Neural progenitor cell (in vitro differentiated cells): Measurements from ENCODE around the gene SMIM10. TPM values are rescaled to one million over a fixed set of nuclear protein-coding genes. Genes with fewer than 3 reads are reported as not detected.
A peak's percentile ranks its signal among the peaks of the same experiment; 100 is the strongest.

Experiments
- DNase-seq: peaks from one replicate; pipeline ENCODE4 v3.0.0-alpha.2; 2016; ENCODE audit warnings: low spot score
- H2AFZ ChIP-seq: fragments of 200-600 bp; sonication (generic); replicated peaks from 2 replicates; pipeline ENCODE4 v1.6.1; 2016; ENCODE audit warnings: antibody characterized with exemption
- H3F3A ChIP-seq: fragments of 200-600 bp; sonication (generic); 2 replicates; pipeline ENCODE4 v1.6.1; 2016; ENCODE audit warnings: antibody characterized with exemption, low read depth
- H3K27ac ChIP-seq: fragments of 200-600 bp; sonication (generic); 2 replicates; pipeline ENCODE4 v1.5.1; 2016; ENCODE audit warnings: mild to moderate bottlenecking
- H3K27me3 ChIP-seq: fragments of 200-600 bp; sonication (generic); 2 replicates; pipeline ENCODE4 v1.6.1; 2016; ENCODE audit warnings: mild to moderate bottlenecking, moderate library complexity
- H3K36me3 ChIP-seq: fragments of 200-600 bp; sonication (generic); 2 replicates; pipeline ENCODE4 v1.5.1; 2016
- H3K4me1 ChIP-seq: fragments of 200-600 bp; sonication (generic); 2 replicates; pipeline ENCODE4 v1.6.1; 2016; ENCODE audit warnings: mixed run types
- H3K4me2 ChIP-seq: fragments of 200-600 bp; sonication (generic); 2 replicates; pipeline ENCODE4 v1.6.1; 2016
- H3K4me3 ChIP-seq: fragments of 200-600 bp; sonication (generic); 2 replicates; pipeline ENCODE4 v1.5.1; 2016
- H3K79me2 ChIP-seq: fragments of 200-600 bp; sonication (generic); 2 replicates; pipeline ENCODE4 v1.6.1; 2016; ENCODE audit warnings: low read depth
- H3K9ac ChIP-seq: fragments of 200-600 bp; sonication (generic); 2 replicates; pipeline ENCODE4 v1.6.1; 2016
- H3K9me3 ChIP-seq: fragments of 200-600 bp; sonication (generic); 2 replicates; pipeline ENCODE4 v1.5.1; 2016; ENCODE audit warnings: low read depth
- H4K20me1 ChIP-seq: fragments of 200-600 bp; sonication (generic); 2 replicates; pipeline ENCODE4 v1.6.1; 2016; ENCODE audit warnings: low read depth
- H3K27ac Mint-ChIP-seq: 3 replicates; pipeline ENCODE4 v1.8.0; 2021; ENCODE audit warnings: mixed read lengths
- H3K27me3 Mint-ChIP-seq: 2 replicates; pipeline ENCODE4 v1.8.0; 2022; ENCODE audit warnings: low read depth, mild to moderate bottlenecking, inconsistent platforms, moderate library complexity, mixed read lengths; ENCODE audit not compliant: insufficient read depth
- H3K36me3 Mint-ChIP-seq: 3 replicates; pipeline ENCODE4 v1.8.0; 2021; ENCODE audit warnings: mixed read lengths
- H3K4me1 Mint-ChIP-seq: 3 replicates; pipeline ENCODE4 v1.8.0; 2021; ENCODE audit warnings: mixed read lengths
- H3K4me3 Mint-ChIP-seq: 3 replicates; pipeline ENCODE4 v1.8.0; 2021; ENCODE audit warnings: mild to moderate bottlenecking, moderate library complexity, mixed read lengths
- H3K9me3 Mint-ChIP-seq: 3 replicates; pipeline ENCODE4 v1.8.0; 2020; ENCODE audit warnings: mixed read lengths
- CTCF ChIP-seq: fragments of 200-600 bp; sonication (generic); IDR thresholded peaks from 2 replicates; pipeline ENCODE4 v1.5.1; 2017; ENCODE audit warnings: antibody characterized with exemption, mild to moderate bottlenecking
- EZH2 ChIP-seq: fragments of 200-600 bp; sonication (generic); IDR thresholded peaks from 2 replicates; pipeline ENCODE4 v1.6.1; 2017; ENCODE audit warnings: antibody characterized with exemption, mild to moderate bottlenecking, moderate library complexity
- EZH2phosphoT487 ChIP-seq: fragments of 200-600 bp; sonication (generic); IDR thresholded peaks from 2 replicates; pipeline ENCODE4 v1.6.1; 2017; ENCODE audit warnings: antibody characterized with exemption
- total RNA-seq: library from RNA; depleted of rRNA; stranded (reverse); fragments of >200 nt; gene quantifications from 2 replicates; pipeline ENCODE4 v1.2.3, GENCODE V29; 2015; ENCODE audit warnings: low replicate concordance

The SMIM10 gene
- total RNA-seq, 1 donor from 2014 or later, result not detected

GRCh38 chrX:134998246-134998645 lies 7.5 kb downstream of the SMIM10 start:
- H2AFZ ChIP-seq, result no peak overlapping the region
- H3K4me1 Mint-ChIP-seq, result peaks cover 3% of the 10 kb centered on the region
- no peak overlapping the region for H3K27ac ChIP-seq
- no peaks in the 10 kb centered on the region for H4K20me1 ChIP-seq
- H3K36me3 Mint-ChIP-seq, result no peaks in the 10 kb centered on the region
- H3F3A ChIP-seq, result no peaks in the 10 kb centered on the region
- DNase-seq, result no peak
- peaks cover 3% of the 10 kb centered on the region for H3K27me3 Mint-ChIP-seq
- no peak overlapping the region for H3K27ac Mint-ChIP-seq
- TF ChIP-seq EZH2phosphoT487, result no peak
- no peak for TF ChIP-seq CTCF
- TF ChIP-seq EZH2, result no peak
- H3K4me2 ChIP-seq, result no peak overlapping the region
- no peak overlapping the region for H3K9ac ChIP-seq
- H3K4me3 ChIP-seq, result no peak overlapping the region
- H3K4me1 ChIP-seq, result no peaks in the 10 kb centered on the region
- H3K27me3 ChIP-seq, result no peaks in the 10 kb centered on the region
- H3K9me3 Mint-ChIP-seq, result no peaks in the 10 kb centered on the region
- no peaks in the 10 kb centered on the region for H3K9me3 ChIP-seq
- H3K79me2 ChIP-seq, result no peaks in the 10 kb centered on the region
- no peak overlapping the region for H3K4me3 Mint-ChIP-seq
- no peaks in the 10 kb centered on the region for H3K36me3 ChIP-seq

GRCh38 chrX:134999469-134999868 lies 8.7 kb downstream of the SMIM10 start:
- H3K4me3 Mint-ChIP-seq, result no peak overlapping the region
- no peaks in the 10 kb centered on the region for H3K9me3 Mint-ChIP-seq
- H3K9ac ChIP-seq, result no peak overlapping the region
- no peak overlapping the region for H3K4me3 ChIP-seq
- H3K36me3 Mint-ChIP-seq, result no peaks in the 10 kb centered on the region
- H3K36me3 ChIP-seq, result no peaks in the 10 kb centered on the region
- H3K27ac Mint-ChIP-seq, result no peak overlapping the region
- H3K27me3 Mint-ChIP-seq, result peaks cover 6% of the 10 kb centered on the region
- H3K79me2 ChIP-seq, result no peaks in the 10 kb centered on the region
- no peak overlapping the region for H3K27ac ChIP-seq
- TF ChIP-seq CTCF (peak; percentile 52), EZH2 (no peak), EZH2phosphoT487 (no peak)
- H4K20me1 ChIP-seq, result no peaks in the 10 kb centered on the region
- H2AFZ ChIP-seq, result no peak overlapping the region
- no peaks in the 10 kb centered on the region for H3K9me3 ChIP-seq
- H3K4me1 ChIP-seq, result no peaks in the 10 kb centered on the region
- no peaks in the 10 kb centered on the region for H3F3A ChIP-seq
- H3K4me1 Mint-ChIP-seq, result peaks cover 4% of the 10 kb centered on the region
- no peaks in the 10 kb centered on the region for H3K27me3 ChIP-seq
- DNase-seq, result peak; percentile 19
- no peak overlapping the region for H3K4me2 ChIP-seq

DNA sequence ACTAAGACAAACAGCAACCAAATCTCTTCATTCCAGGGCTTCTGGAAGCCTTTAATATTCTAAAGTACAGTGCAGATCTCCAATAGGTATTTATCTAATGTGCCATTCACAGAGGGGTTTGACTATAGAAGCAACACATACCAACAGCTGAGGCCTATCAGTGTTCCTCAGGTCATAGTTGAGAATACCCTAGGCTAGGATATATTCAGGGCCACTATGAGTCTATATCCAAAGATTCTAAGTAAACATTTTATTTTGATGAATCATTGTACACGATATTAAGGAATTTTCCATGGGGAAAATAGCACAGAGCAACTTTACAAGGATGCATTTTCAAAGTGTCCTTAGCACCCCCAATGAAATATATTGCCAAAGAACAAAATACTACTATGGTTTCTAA lies 9.7 kb downstream of the SMIM10 start:
- Histone ChIP-seq H2AFZ (no peak overlapping the region), H4K20me1 (no peaks in the 10 kb centered on the region), H3K27me3 (no peaks in the 10 kb centered on the region), H3F3A (no peaks in the 10 kb centered on the region), H3K36me3 (no peaks in the 10 kb centered on the region), H3K9ac (no peak overlapping the region), H3K79me2 (no peaks in the 10 kb centered on the region), H3K4me1 (no peaks in the 10 kb centered on the region), H3K27ac (no peak overlapping the region), H3K9me3 (no peaks in the 10 kb centered on the region), H3K4me2 (no peak overlapping the region), H3K4me3 (no peak overlapping the region)
- peaks cover 7% of the 10 kb centered on the region for H3K4me1 Mint-ChIP-seq
- H3K27me3 Mint-ChIP-seq, result peaks cover 7% of the 10 kb centered on the region
- no peak for TF ChIP-seq EZH2phosphoT487
- no peak for TF ChIP-seq CTCF
- no peak for TF ChIP-seq EZH2
- no peaks in the 10 kb centered on the region for H3K36me3 Mint-ChIP-seq
- H3K4me3 Mint-ChIP-seq, result no peak overlapping the region
- no peaks in the 10 kb centered on the region for H3K9me3 Mint-ChIP-seq
- H3K27ac Mint-ChIP-seq, result no peak overlapping the region
- DNase-seq, result no peak
